Activated T-cell treated with anti-CD3 and anti-CD28 coated beads, Interleukin-2, amount 50 U/mL, for 48 hours (primary cell): Measurements from ENCODE around the gene INHA.

Experiments used
- DNase-seq, 2 experiments: peaks; one replicate each; pipeline ENCODE4 v3.0.0-alpha.2; 2020

Gene INHA

GRCh38 chr2:219613461-219614070 is 41.5 kb downstream of the INHA start:
- no peak for DNase-seq

GRCh38 chr2:219614076-219614860 is 42.2 kb downstream of the INHA start:
- DNase-seq, result no peak

GRCh38 chr2:219615036-219615435 is 42.9 kb downstream of the INHA start:
- DNase-seq, result no peak

GRCh38 chr2:219615894-219616293 is 43.8 kb downstream of the INHA start:
- DNase-seq, result no peak

GRCh38 chr2:219616550-219616949 is 44.4 kb downstream of the INHA start:
- DNase-seq, result no peak

GRCh38 chr2:219618733-219619122 is 46.6 kb downstream of the INHA start:
- DNase-seq, result no peak

- no peak for DNase-seq
Measured at GRCh38 chr2:219619235-219619634, 47.1 kb downstream of the INHA start.

- DNase-seq, result no peak
Measured at GRCh38 chr2:219620546-219620945, 48.4 kb downstream of the INHA start.

GRCh38 chr2:219621935-219622334 is 49.8 kb downstream of the INHA start:
- DNase-seq, result no peak

GRCh38 chr2:219622472-219622871 is 50.4 kb downstream of the INHA start:
- DNase-seq, result no peak

GRCh38 chr2:219624565-219624964 is 52.5 kb downstream of the INHA start:
- no peak for DNase-seq

- DNase-seq, result no peak
Measured at GRCh38 chr2:219625179-219625578, 53.1 kb downstream of the INHA start.
